CD14-positive monocyte (primary cell): ENCODE results near the gene BMP7. TPM values are rescaled to one million over a fixed set of nuclear protein-coding genes. Genes with fewer than 3 reads are reported as not detected.

Experiments
- DNase-seq, 3 donors: peaks; one replicate each; pipeline ENCODE4 v3.0.0-alpha.2; 2011 to 2022
- H2AFZ ChIP-seq: 2 replicates; pipeline ENCODE4 v1.6.0; 2012; ENCODE audit warnings: mild to moderate bottlenecking, low read depth, low read length, inconsistent platforms; ENCODE audit not compliant: insufficient read depth, poor library complexity, severe bottlenecking
- H3K27ac ChIP-seq, 2 donors: 1 replicate in 1 of 2; 2 replicates in 1 of 2; pipeline ENCODE4 v1.5.1; 2012 to 2013; ENCODE audit warnings: low read length in 2 of 2, control low read depth in 1 of 2, inconsistent platforms in 1 of 2, low read depth in 1 of 2, mild to moderate bottlenecking in 1 of 2
- H3K27me3 ChIP-seq, 2 donors: one replicate each; pipeline versions ENCODE4 v1.6.0 to v1.6.1; 2011 to 2013; ENCODE audit warnings: low read length in 2 of 2; ENCODE audit not compliant: control insufficient read depth in 2 of 2, insufficient read depth in 2 of 2
- H3K36me3 ChIP-seq, 2 donors: replicated peaks in 1 of 2; 1 replicate in 1 of 2; 2 replicates in 1 of 2; pipeline versions ENCODE4 v1.5.1 to v1.6.1; 2012 to 2013; ENCODE audit warnings: low read length in 2 of 2, control low read depth in 1 of 2, inconsistent platforms in 1 of 2, mild to moderate bottlenecking in 1 of 2; ENCODE audit not compliant: insufficient read depth in 2 of 2, control insufficient read depth in 1 of 2
- H3K4me1 ChIP-seq, 2 donors: 1 replicate in 1 of 2; 2 replicates in 1 of 2; pipeline versions ENCODE4 v1.5.1 to v1.6.1; 2012 to 2013; ENCODE audit warnings: low read length in 2 of 2, control low read depth in 1 of 2, inconsistent platforms in 1 of 2, mild to moderate bottlenecking in 1 of 2, moderate library complexity in 1 of 2; ENCODE audit not compliant: insufficient read depth in 2 of 2, control insufficient read depth in 1 of 2
- H3K4me2 ChIP-seq: replicated peaks from 2 replicates; pipeline ENCODE3; 2012; ENCODE audit warnings: low read length, moderate library complexity, mild to moderate bottlenecking; ENCODE audit not compliant: poor library complexity, severe bottlenecking; ENCODE audit errors: extremely low read depth
- H3K4me3 ChIP-seq, 3 experiments: fragments of 200-600 bp in 1 of 3; sonication (generic) in 1 of 3; replicated peaks in 1 of 3; 1 replicate in 2 of 3; 2 replicates in 1 of 3; pipeline ENCODE4 v1.5.1; 2011 to 2013; ENCODE audit warnings: low read length in 3 of 3, mild to moderate bottlenecking in 3 of 3, control low read depth in 2 of 3, low read depth in 2 of 3, inconsistent platforms in 1 of 3, moderate library complexity in 1 of 3
- H3K79me2 ChIP-seq: 2 replicates; pipeline ENCODE4 v1.6.0; 2012; ENCODE audit warnings: mild to moderate bottlenecking, control low read depth, inconsistent platforms, low read length, moderate library complexity; ENCODE audit not compliant: insufficient read depth
- H3K9ac ChIP-seq: 2 replicates; pipeline ENCODE4 v1.6.0; 2017; ENCODE audit warnings: low read length, mild to moderate bottlenecking; ENCODE audit not compliant: insufficient read depth, poor library complexity, severe bottlenecking
- H3K9me3 ChIP-seq, 2 donors: replicated peaks in 1 of 2; 1 replicate in 1 of 2; 2 replicates in 1 of 2; pipeline versions ENCODE4 v1.5.1 to v1.6.1; 2012 to 2013; ENCODE audit warnings: low read length in 2 of 2, control low read depth in 1 of 2; ENCODE audit not compliant: control insufficient read depth in 1 of 2, insufficient read depth in 1 of 2
- H4K20me1 ChIP-seq: 2 replicates; pipeline ENCODE4 v1.6.0; 2012; ENCODE audit warnings: mild to moderate bottlenecking, low read length, control low read depth, moderate library complexity; ENCODE audit not compliant: insufficient read depth
- H3K27ac Mint-ChIP-seq, 7 donors: one replicate each; pipeline ENCODE4 v1.8.0; 2020; ENCODE audit warnings: mild to moderate bottlenecking in 7 of 7, mixed read lengths in 7 of 7, moderate library complexity in 6 of 7, inconsistent platforms in 2 of 7
- H3K27me3 Mint-ChIP-seq, 3 donors: one replicate each; pipeline ENCODE4 v1.8.0; 2021 to 2022; ENCODE audit warnings: low read depth in 3 of 3, mild to moderate bottlenecking in 3 of 3, mixed read lengths in 3 of 3, moderate library complexity in 3 of 3, inconsistent platforms in 1 of 3
- H3K36me3 Mint-ChIP-seq, 2 donors: one replicate each; pipeline ENCODE4 v1.8.0; 2020; ENCODE audit warnings: mixed read lengths in 2 of 2, inconsistent platforms in 1 of 2, mild to moderate bottlenecking in 1 of 2
- H3K4me1 Mint-ChIP-seq: one replicate; pipeline ENCODE4 v1.8.0; 2020; ENCODE audit warnings: mild to moderate bottlenecking, mixed read lengths
- H3K4me3 Mint-ChIP-seq, 2 donors: one replicate each; pipeline ENCODE4 v1.8.0; 2020; ENCODE audit warnings: mild to moderate bottlenecking in 2 of 2, mixed read lengths in 2 of 2, moderate library complexity in 1 of 2
- H3K9me3 Mint-ChIP-seq, 7 donors: one replicate each; pipeline ENCODE4 v1.8.0; 2020 to 2022; ENCODE audit warnings: mixed read lengths in 7 of 7, mild to moderate bottlenecking in 6 of 7, moderate library complexity in 6 of 7, inconsistent platforms in 2 of 7
- CTCF ChIP-seq: fragments of 200-600 bp; IDR thresholded peaks from one replicate; pipeline ENCODE4 v1.8.0; 2022; ENCODE audit warnings: antibody characterized with exemption, mild to moderate bottlenecking
- WGBS: methylation state at CpG from one replicate; pipeline ENCODE4 v1.1.5; 2013; ENCODE audit warnings: missing lambda C conversion rate; ENCODE audit not compliant: insufficient coverage; 5-methylcytosine and 5-hydroxymethylcytosine counted together
- intact Hi-C, 2 donors: fragments of 100-400 bp; cut with micrococcal nuclease; formaldehyde crosslinking; loops; one replicate each; pipeline versions ENCODE4 v1.15.0 to v1.15.1; 2023
- polyA plus RNA-seq, 3 donors: library from polyadenylated mRNA; depleted of rRNA in 1 of 3; unstranded in 2 of 3; stranded (reverse) in 1 of 3; fragments of 300-500 nt in 2 of 3; fragments of >200 nt in 1 of 3; fragmentation: Illumina TruSeq in 2 of 3; gene quantifications; 1 replicate in 2 of 3; 2 replicates in 1 of 3; pipeline ENCODE4 v1.2.3, GENCODE V29; 2012 to 2021

BMP7 gene
- polyA plus RNA-seq, 3 donors = not detected

- Histone ChIP-seq H4K20me1 (no peaks in the 10 kb centered on the region), H3K27me3 (peaks cover 0 to 2% of the 10 kb centered on the region in 2 donors), H3K79me2 (no peaks in the 10 kb centered on the region), H3K4me1 (no peaks in the 10 kb centered on the region), H2AFZ (no peak overlapping the region), H3K4me3 (no peak overlapping the region), H3K27ac (no peak overlapping the region), H3K4me2 (no peak overlapping the region), H3K9ac (no peak overlapping the region), H3K9me3 (no peaks in the 10 kb centered on the region), H3K36me3 (no peaks in the 10 kb centered on the region)
- Mint-ChIP-seq H3K4me1 (no peaks in the 10 kb centered on the region), H3K27me3 (peaks cover 4 to 15% (median 10%) of the 10 kb centered on the region in 3 donors), H3K9me3 (peaks cover 0 to 4% (median 2%) of the 10 kb centered on the region in 7 donors), H3K27ac (no peak overlapping the region), H3K4me3 (no peak overlapping the region), H3K36me3 (no peaks in the 10 kb centered on the region)
- TF ChIP-seq CTCF = no peak
- DNase-seq = no peak
- WGBS = no CpG with 5 or more reads among the region's 3 CpGs
- intact Hi-C loops = no loop called here
Measured at GRCh38 chr20:57244627-57245214, 21.7 kb downstream of the BMP7 start.

- H2AFZ ChIP-seq = no peak overlapping the region
- H3K4me1 ChIP-seq = no peaks in the 10 kb centered on the region
- no peaks in the 10 kb centered on the region for H3K36me3 ChIP-seq
- peaks cover 0 to 8% (median 4%) of the 10 kb centered on the region in 7 donors for H3K9me3 Mint-ChIP-seq
- H3K27me3 ChIP-seq = peaks cover 0 to 2% of the 10 kb centered on the region in 2 donors
- no peak overlapping the region for H3K4me3 ChIP-seq
- H3K36me3 Mint-ChIP-seq = no peaks in the 10 kb centered on the region
- H3K4me1 Mint-ChIP-seq = no peaks in the 10 kb centered on the region
- no peak for DNase-seq
- no peak for TF ChIP-seq CTCF
- H3K4me3 Mint-ChIP-seq = peak overlapping the region in 1 of 2 donors; percentile 27
- no peak overlapping the region for H3K27ac Mint-ChIP-seq
- H4K20me1 ChIP-seq = no peaks in the 10 kb centered on the region
- H3K4me2 ChIP-seq = no peak overlapping the region
- no peaks in the 10 kb centered on the region for H3K79me2 ChIP-seq
- intact Hi-C loops = no loop called here
- WGBS = 100% methylated on average over 2 of the region's 7 CpGs
- H3K27ac ChIP-seq = no peak overlapping the region
- no peak overlapping the region for H3K9ac ChIP-seq
- H3K9me3 ChIP-seq = no peaks in the 10 kb centered on the region
- peaks cover 4 to 13% (median 10%) of the 10 kb centered on the region in 3 donors for H3K27me3 Mint-ChIP-seq
Measured at GRCh38 chr20:57244221-57244585, 22.2 kb downstream of the BMP7 start.
